SK-N-SH (cell line): ENCODE measurements around the gene CHST11. TPM values are rescaled to one million over a fixed set of nuclear protein-coding genes. Genes with fewer than 3 reads are reported as not detected.

ENCODE experiments used
- CTCF ChIA-PET: fragments of 300-600, 350-600 bp; formaldehyde crosslinking; extraction: SDS; loops from one replicate; lab custom pipeline; 2021; lab: Yijun Ruan, JAX
- POLR2A ChIA-PET: fragments of 350-600 bp; sonication (Branson Sonifier 250); formaldehyde crosslinking; extraction: SDS; loops from one replicate; lab custom pipeline; 2020; ENCODE audit warnings: antibody characterized with exemption, inconsistent platforms; lab: Yijun Ruan, JAX
- DNase-seq: peaks from one replicate; pipeline ENCODE4 v3.0.0; 2012
- H2AFZ ChIP-seq: fragments of 200-600 bp; sonication (generic); 2 replicates; pipeline ENCODE4 v1.8.1; 2016; ENCODE audit warnings: antibody characterized with exemption, mild to moderate bottlenecking, low read depth
- H3F3A ChIP-seq: fragments of 200-600 bp; sonication (generic); replicated peaks from 2 replicates; pipeline ENCODE3; 2016; ENCODE audit warnings: antibody characterized with exemption, mild to moderate bottlenecking; ENCODE audit not compliant: insufficient read depth
- H3K27ac ChIP-seq, 2 experiments: fragments of 200-500 bp in 1 of 2; fragments of 200-600 bp in 1 of 2; sonication (Bioruptor generic) in 1 of 2; sonication (generic), shearing (Covaris generic) in 1 of 2; 2 replicates each; pipeline versions ENCODE4 v1.5.1 to v1.6.1; 2014 to 2016; ENCODE audit warnings: low read depth in 2 of 2, inconsistent platforms in 1 of 2, low read length in 1 of 2, mild to moderate bottlenecking in 1 of 2, mixed read lengths in 1 of 2
- H3K27me3 ChIP-seq: fragments of 200-600 bp; sonication (generic), shearing (Covaris generic); 2 replicates; pipeline ENCODE4 v1.6.1; 2016; ENCODE audit warnings: mixed run types; ENCODE audit not compliant: insufficient read depth
- H3K36me3 ChIP-seq, 2 experiments: fragments of 200-500 bp in 1 of 2; fragments of 200-600 bp in 1 of 2; sonication (Bioruptor generic) in 1 of 2; sonication (generic) in 1 of 2; replicated peaks in 1 of 2; 2 replicates each; pipeline versions ENCODE3 to v1.5.1; 2014 to 2016; ENCODE audit warnings: low read length in 1 of 2, mild to moderate bottlenecking in 1 of 2; ENCODE audit not compliant: insufficient read depth in 2 of 2, control insufficient read depth in 1 of 2
- H3K4me1 ChIP-seq, 2 experiments: fragments of 200-500 bp in 1 of 2; fragments of 200-600 bp in 1 of 2; sonication (Bioruptor generic) in 1 of 2; sonication (generic), shearing (Covaris generic) in 1 of 2; 2 replicates each; pipeline versions ENCODE4 v1.5.1 to v1.6.1; 2014 to 2016; ENCODE audit warnings: low read depth in 1 of 2, low read length in 1 of 2, mixed run types in 1 of 2; ENCODE audit not compliant: insufficient read depth in 2 of 2, control insufficient read depth in 1 of 2
- H3K4me2 ChIP-seq: fragments of 200-600 bp; sonication (generic), shearing (Covaris generic); 2 replicates; pipeline ENCODE4 v1.6.1; 2017; ENCODE audit warnings: mixed run types
- H3K4me3 ChIP-seq, 2 experiments: fragments of 200-500 bp in 1 of 2; fragments of 200-600 bp in 1 of 2; sonication (Bioruptor generic) in 1 of 2; sonication (generic), shearing (Covaris generic) in 1 of 2; 2 replicates each; pipeline versions ENCODE4 v1.5.1 to v1.8.1; 2014 to 2016; ENCODE audit warnings: low read depth in 2 of 2, inconsistent platforms in 1 of 2, low read length in 1 of 2, mild to moderate bottlenecking in 1 of 2, mixed read lengths in 1 of 2, moderate library complexity in 1 of 2
- H3K79me2 ChIP-seq: fragments of 200-600 bp; sonication (generic); 2 replicates; pipeline ENCODE4 v1.8.1; 2017; ENCODE audit warnings: mild to moderate bottlenecking; ENCODE audit not compliant: insufficient read depth
- H3K9ac ChIP-seq: fragments of 200-600 bp; sonication (generic); 2 replicates; pipeline ENCODE4 v1.6.1; 2017; ENCODE audit warnings: mixed run types
- H3K9me2 ChIP-seq: fragments of 200-600 bp; sonication (generic); 2 replicates; pipeline ENCODE4 v1.6.1; 2017; ENCODE audit warnings: mixed run types
- H3K9me3 ChIP-seq: fragments of 200-600 bp; sonication (generic); 2 replicates; pipeline ENCODE4 v1.6.1; 2017; ENCODE audit warnings: mixed run types, mild to moderate bottlenecking, moderate library complexity
- H4K20me1 ChIP-seq: fragments of 200-600 bp; sonication (generic); 2 replicates; pipeline ENCODE4 v1.6.1; 2017; ENCODE audit warnings: mild to moderate bottlenecking, mixed run types; ENCODE audit not compliant: insufficient read depth
- EZH2phosphoT487 ChIP-seq: fragments of 200-600 bp; sonication (generic); IDR thresholded peaks from 2 replicates; pipeline ENCODE4 v1.6.1; 2017; ENCODE audit warnings: low read depth, mixed run types, mild to moderate bottlenecking, antibody characterized with exemption, moderate library complexity, borderline replicate concordance
- FOXJ3 ChIP-seq: sonication (generic); formaldehyde crosslinking; IDR thresholded peaks from 2 replicates; pipeline ENCODE4 v1.5.1; 2020; ENCODE audit warnings: mild to moderate bottlenecking, missing genetic modification reagents
- GABPA ChIP-seq: IDR thresholded peaks from 2 replicates; pipeline ENCODE4 v1.4.0; 2012; ENCODE audit warnings: low read depth, mild to moderate bottlenecking
- MEF2A ChIP-seq: IDR thresholded peaks from 2 replicates; pipeline ENCODE4 v1.4.0; 2012; ENCODE audit warnings: low read depth, borderline replicate concordance
- MXI1 ChIP-seq: IDR thresholded peaks from 2 replicates; pipeline ENCODE4 v1.6.1; 2012; ENCODE audit warnings: mild to moderate bottlenecking, low read depth, low read length, improper control_type of control experiment
- POLR2AphosphoS5 ChIP-seq: IDR thresholded peaks from 2 replicates; pipeline ENCODE4 v1.6.1; 2012; ENCODE audit warnings: low read depth, low read length
- RFX5 ChIP-seq: IDR thresholded peaks from 2 replicates; pipeline ENCODE4 v1.6.1; 2012; ENCODE audit warnings: mild to moderate bottlenecking, improper control_type of control experiment, low read length
- SMC3 ChIP-seq: IDR thresholded peaks from 2 replicates; pipeline ENCODE4 v1.6.1; 2012; ENCODE audit warnings: low read depth, low read length, improper control_type of control experiment
- TAF1 ChIP-seq: IDR thresholded peaks from 2 replicates; pipeline ENCODE4 v1.6.1; 2012; ENCODE audit warnings: low read depth, mild to moderate bottlenecking, low read length, moderate library complexity, borderline replicate concordance
- TCF12 ChIP-seq: IDR thresholded peaks from 2 replicates; pipeline ENCODE4 v1.4.0; 2012
- TEAD4 ChIP-seq: IDR thresholded peaks from 2 replicates; pipeline ENCODE4 v1.4.0; 2012; ENCODE audit warnings: mild to moderate bottlenecking, borderline replicate concordance; ENCODE audit not compliant: insufficient read depth
- WGBS: methylation state at CpG from one replicate; pipeline ENCODE4 v1.1.6; 2017; ENCODE audit warnings: low lambda C conversion rate; 5-methylcytosine and 5-hydroxymethylcytosine counted together
- polyA plus RNA-seq, 3 experiments: library from polyadenylated mRNA; depleted of rRNA; stranded (reverse); fragments of >200 nt; gene quantifications; 2 replicates each; pipeline ENCODE4 v1.2.3, GENCODE V29; 2012
- TF ChIP-seq, protein P1 (sequence below): fragments of 150-350 bp; IDR thresholded peaks from 2 replicates; pipeline ENCODE4 v1.6.1; 2017; ENCODE audit warnings: antibody characterized with exemption, low read length, low read depth, borderline replicate concordance
- TF ChIP-seq, protein P2 (sequence below): IDR thresholded peaks from 2 replicates; pipeline ENCODE4 v1.6.1; 2012; ENCODE audit warnings: mild to moderate bottlenecking, low read depth, low read length, moderate library complexity
- TF ChIP-seq, protein P3 (sequence below): fragments of 200-600 bp; sonication (generic); IDR thresholded peaks from 2 replicates; pipeline ENCODE4 v1.6.1; 2017; ENCODE audit warnings: antibody characterized with exemption, mild to moderate bottlenecking, moderate library complexity
- TF ChIP-seq, protein P4 (sequence below): IDR thresholded peaks from 2 replicates; pipeline ENCODE4; 2012

The CHST11 gene
- polyA plus RNA-seq, 1 of the 3 experiments (the other 2 are of a cell fraction) = 18.6 TPM

DNA sequence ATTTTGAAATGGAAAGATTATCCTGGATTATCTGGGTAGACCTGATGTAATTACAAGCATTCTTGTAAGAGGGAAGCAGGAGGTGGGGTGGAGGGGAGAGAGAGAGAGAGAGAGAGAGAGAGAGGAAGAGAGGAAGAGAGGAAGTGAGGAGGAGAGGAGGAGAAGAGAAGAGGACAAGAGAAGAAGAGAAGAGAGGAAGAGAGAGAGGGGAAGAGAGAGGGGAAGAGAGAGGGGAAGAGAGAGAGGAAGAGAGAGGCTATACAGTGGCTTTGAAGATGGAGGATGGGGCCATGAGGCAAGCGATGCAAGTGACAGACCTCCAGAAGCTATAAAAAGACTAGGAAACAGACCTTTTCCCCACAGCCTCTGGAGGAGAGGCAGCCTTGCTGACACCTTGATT, 13.7 kb upstream of the CHST11 start:
- Histone ChIP-seq H4K20me1 (no peaks in the 10 kb centered on the region), H3K79me2 (no peaks in the 10 kb centered on the region), H2AFZ (no peak overlapping the region), H3K9me2 (no peaks in the 10 kb centered on the region), H3K4me3 (no peak overlapping the region), H3F3A (no peaks in the 10 kb centered on the region), H3K4me2 (no peak overlapping the region), H3K27me3 (no peaks in the 10 kb centered on the region; the same call in 1 of the 2 replicates), H3K36me3 (no peaks in the 10 kb centered on the region), H3K27ac (no peak overlapping the region), H3K9ac (no peak overlapping the region), H3K4me1 (no peaks in the 10 kb centered on the region), H3K9me3 (no peaks in the 10 kb centered on the region)
- WGBS = 79% methylated on average over 1 of the region's 1 CpG
- POLR2A ChIA-PET = no interaction called here
- TF ChIP-seq, protein P1, sequence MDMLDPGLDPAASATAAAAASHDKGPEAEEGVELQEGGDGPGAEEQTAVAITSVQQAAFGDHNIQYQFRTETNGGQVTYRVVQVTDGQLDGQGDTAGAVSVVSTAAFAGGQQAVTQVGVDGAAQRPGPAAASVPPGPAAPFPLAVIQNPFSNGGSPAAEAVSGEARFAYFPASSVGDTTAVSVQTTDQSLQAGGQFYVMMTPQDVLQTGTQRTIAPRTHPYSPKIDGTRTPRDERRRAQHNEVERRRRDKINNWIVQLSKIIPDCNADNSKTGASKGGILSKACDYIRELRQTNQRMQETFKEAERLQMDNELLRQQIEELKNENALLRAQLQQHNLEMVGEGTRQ = no peak
- TF ChIP-seq EZH2phosphoT487 (no peak), TCF12 (no peak), POLR2AphosphoS5 (no peak), GABPA (no peak), SMC3 (no peak), TAF1 (no peak), FOXJ3 (CRISPR knock-in tag) (no peak), TEAD4 (no peak), RFX5 (no peak), MXI1 (no peak), MEF2A (no peak)
- TF ChIP-seq, protein P2, sequence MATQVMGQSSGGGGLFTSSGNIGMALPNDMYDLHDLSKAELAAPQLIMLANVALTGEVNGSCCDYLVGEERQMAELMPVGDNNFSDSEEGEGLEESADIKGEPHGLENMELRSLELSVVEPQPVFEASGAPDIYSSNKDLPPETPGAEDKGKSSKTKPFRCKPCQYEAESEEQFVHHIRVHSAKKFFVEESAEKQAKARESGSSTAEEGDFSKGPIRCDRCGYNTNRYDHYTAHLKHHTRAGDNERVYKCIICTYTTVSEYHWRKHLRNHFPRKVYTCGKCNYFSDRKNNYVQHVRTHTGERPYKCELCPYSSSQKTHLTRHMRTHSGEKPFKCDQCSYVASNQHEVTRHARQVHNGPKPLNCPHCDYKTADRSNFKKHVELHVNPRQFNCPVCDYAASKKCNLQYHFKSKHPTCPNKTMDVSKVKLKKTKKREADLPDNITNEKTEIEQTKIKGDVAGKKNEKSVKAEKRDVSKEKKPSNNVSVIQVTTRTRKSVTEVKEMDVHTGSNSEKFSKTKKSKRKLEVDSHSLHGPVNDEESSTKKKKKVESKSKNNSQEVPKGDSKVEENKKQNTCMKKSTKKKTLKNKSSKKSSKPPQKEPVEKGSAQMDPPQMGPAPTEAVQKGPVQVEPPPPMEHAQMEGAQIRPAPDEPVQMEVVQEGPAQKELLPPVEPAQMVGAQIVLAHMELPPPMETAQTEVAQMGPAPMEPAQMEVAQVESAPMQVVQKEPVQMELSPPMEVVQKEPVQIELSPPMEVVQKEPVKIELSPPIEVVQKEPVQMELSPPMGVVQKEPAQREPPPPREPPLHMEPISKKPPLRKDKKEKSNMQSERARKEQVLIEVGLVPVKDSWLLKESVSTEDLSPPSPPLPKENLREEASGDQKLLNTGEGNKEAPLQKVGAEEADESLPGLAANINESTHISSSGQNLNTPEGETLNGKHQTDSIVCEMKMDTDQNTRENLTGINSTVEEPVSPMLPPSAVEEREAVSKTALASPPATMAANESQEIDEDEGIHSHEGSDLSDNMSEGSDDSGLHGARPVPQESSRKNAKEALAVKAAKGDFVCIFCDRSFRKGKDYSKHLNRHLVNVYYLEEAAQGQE = no peak
- TF ChIP-seq, protein P3, sequence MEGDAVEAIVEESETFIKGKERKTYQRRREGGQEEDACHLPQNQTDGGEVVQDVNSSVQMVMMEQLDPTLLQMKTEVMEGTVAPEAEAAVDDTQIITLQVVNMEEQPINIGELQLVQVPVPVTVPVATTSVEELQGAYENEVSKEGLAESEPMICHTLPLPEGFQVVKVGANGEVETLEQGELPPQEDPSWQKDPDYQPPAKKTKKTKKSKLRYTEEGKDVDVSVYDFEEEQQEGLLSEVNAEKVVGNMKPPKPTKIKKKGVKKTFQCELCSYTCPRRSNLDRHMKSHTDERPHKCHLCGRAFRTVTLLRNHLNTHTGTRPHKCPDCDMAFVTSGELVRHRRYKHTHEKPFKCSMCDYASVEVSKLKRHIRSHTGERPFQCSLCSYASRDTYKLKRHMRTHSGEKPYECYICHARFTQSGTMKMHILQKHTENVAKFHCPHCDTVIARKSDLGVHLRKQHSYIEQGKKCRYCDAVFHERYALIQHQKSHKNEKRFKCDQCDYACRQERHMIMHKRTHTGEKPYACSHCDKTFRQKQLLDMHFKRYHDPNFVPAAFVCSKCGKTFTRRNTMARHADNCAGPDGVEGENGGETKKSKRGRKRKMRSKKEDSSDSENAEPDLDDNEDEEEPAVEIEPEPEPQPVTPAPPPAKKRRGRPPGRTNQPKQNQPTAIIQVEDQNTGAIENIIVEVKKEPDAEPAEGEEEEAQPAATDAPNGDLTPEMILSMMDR = no peak
- TF ChIP-seq, protein P4, sequence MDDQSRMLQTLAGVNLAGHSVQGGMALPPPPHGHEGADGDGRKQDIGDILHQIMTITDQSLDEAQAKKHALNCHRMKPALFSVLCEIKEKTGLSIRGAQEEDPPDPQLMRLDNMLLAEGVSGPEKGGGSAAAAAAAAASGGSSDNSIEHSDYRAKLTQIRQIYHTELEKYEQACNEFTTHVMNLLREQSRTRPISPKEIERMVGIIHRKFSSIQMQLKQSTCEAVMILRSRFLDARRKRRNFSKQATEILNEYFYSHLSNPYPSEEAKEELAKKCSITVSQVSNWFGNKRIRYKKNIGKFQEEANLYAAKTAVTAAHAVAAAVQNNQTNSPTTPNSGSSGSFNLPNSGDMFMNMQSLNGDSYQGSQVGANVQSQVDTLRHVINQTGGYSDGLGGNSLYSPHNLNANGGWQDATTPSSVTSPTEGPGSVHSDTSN = no peak
- no peak for DNase-seq
- CTCF ChIA-PET = interaction anchor here (3.1 kb wide), 1 partner anchor 14 kb away, joined by 13 read pairs; the partner anchor contains the start of gene CHST11
